CD14-positive monocyte (primary cell): Measurements from ENCODE around the gene GRID2. TPM values are rescaled to one million over a fixed set of nuclear protein-coding genes. Genes with fewer than 3 reads are reported as not detected.

Experiments
- DNase-seq, 3 donors: peaks; one replicate each; pipeline ENCODE4 v3.0.0-alpha.2; 2011 to 2022
- H2AFZ ChIP-seq: 2 replicates; pipeline ENCODE4 v1.6.0; 2012; ENCODE audit warnings: mild to moderate bottlenecking, low read depth, low read length, inconsistent platforms; ENCODE audit not compliant: insufficient read depth, poor library complexity, severe bottlenecking
- H3K27ac ChIP-seq, 2 donors: 1 replicate in 1 of 2; 2 replicates in 1 of 2; pipeline ENCODE4 v1.5.1; 2012 to 2013; ENCODE audit warnings: low read length in 2 of 2, control low read depth in 1 of 2, inconsistent platforms in 1 of 2, low read depth in 1 of 2, mild to moderate bottlenecking in 1 of 2
- H3K27me3 ChIP-seq, 2 donors: one replicate each; pipeline versions ENCODE4 v1.6.0 to v1.6.1; 2011 to 2013; ENCODE audit warnings: low read length in 2 of 2; ENCODE audit not compliant: control insufficient read depth in 2 of 2, insufficient read depth in 2 of 2
- H3K36me3 ChIP-seq, 2 donors: replicated peaks in 1 of 2; 1 replicate in 1 of 2; 2 replicates in 1 of 2; pipeline versions ENCODE4 v1.5.1 to v1.6.1; 2012 to 2013; ENCODE audit warnings: low read length in 2 of 2, control low read depth in 1 of 2, inconsistent platforms in 1 of 2, mild to moderate bottlenecking in 1 of 2; ENCODE audit not compliant: insufficient read depth in 2 of 2, control insufficient read depth in 1 of 2
- H3K4me1 ChIP-seq, 2 donors: 1 replicate in 1 of 2; 2 replicates in 1 of 2; pipeline versions ENCODE4 v1.5.1 to v1.6.1; 2012 to 2013; ENCODE audit warnings: low read length in 2 of 2, control low read depth in 1 of 2, inconsistent platforms in 1 of 2, mild to moderate bottlenecking in 1 of 2, moderate library complexity in 1 of 2; ENCODE audit not compliant: insufficient read depth in 2 of 2, control insufficient read depth in 1 of 2
- H3K4me2 ChIP-seq: replicated peaks from 2 replicates; pipeline ENCODE3; 2012; ENCODE audit warnings: low read length, moderate library complexity, mild to moderate bottlenecking; ENCODE audit not compliant: poor library complexity, severe bottlenecking; ENCODE audit errors: extremely low read depth
- H3K4me3 ChIP-seq, 3 experiments: fragments of 200-600 bp in 1 of 3; sonication (generic) in 1 of 3; replicated peaks in 1 of 3; 1 replicate in 2 of 3; 2 replicates in 1 of 3; pipeline ENCODE4 v1.5.1; 2011 to 2013; ENCODE audit warnings: low read length in 3 of 3, mild to moderate bottlenecking in 3 of 3, control low read depth in 2 of 3, low read depth in 2 of 3, inconsistent platforms in 1 of 3, moderate library complexity in 1 of 3
- H3K79me2 ChIP-seq: 2 replicates; pipeline ENCODE4 v1.6.0; 2012; ENCODE audit warnings: mild to moderate bottlenecking, control low read depth, inconsistent platforms, low read length, moderate library complexity; ENCODE audit not compliant: insufficient read depth
- H3K9ac ChIP-seq: 2 replicates; pipeline ENCODE4 v1.6.0; 2017; ENCODE audit warnings: low read length, mild to moderate bottlenecking; ENCODE audit not compliant: insufficient read depth, poor library complexity, severe bottlenecking
- H3K9me3 ChIP-seq, 2 donors: replicated peaks in 1 of 2; 1 replicate in 1 of 2; 2 replicates in 1 of 2; pipeline versions ENCODE4 v1.5.1 to v1.6.1; 2012 to 2013; ENCODE audit warnings: low read length in 2 of 2, control low read depth in 1 of 2; ENCODE audit not compliant: control insufficient read depth in 1 of 2, insufficient read depth in 1 of 2
- H4K20me1 ChIP-seq: 2 replicates; pipeline ENCODE4 v1.6.0; 2012; ENCODE audit warnings: mild to moderate bottlenecking, low read length, control low read depth, moderate library complexity; ENCODE audit not compliant: insufficient read depth
- H3K27ac Mint-ChIP-seq, 7 donors: one replicate each; pipeline ENCODE4 v1.8.0; 2020; ENCODE audit warnings: mild to moderate bottlenecking in 7 of 7, mixed read lengths in 7 of 7, moderate library complexity in 6 of 7, inconsistent platforms in 2 of 7
- H3K27me3 Mint-ChIP-seq, 3 donors: one replicate each; pipeline ENCODE4 v1.8.0; 2021 to 2022; ENCODE audit warnings: low read depth in 3 of 3, mild to moderate bottlenecking in 3 of 3, mixed read lengths in 3 of 3, moderate library complexity in 3 of 3, inconsistent platforms in 1 of 3
- H3K36me3 Mint-ChIP-seq, 2 donors: one replicate each; pipeline ENCODE4 v1.8.0; 2020; ENCODE audit warnings: mixed read lengths in 2 of 2, inconsistent platforms in 1 of 2, mild to moderate bottlenecking in 1 of 2
- H3K4me1 Mint-ChIP-seq: one replicate; pipeline ENCODE4 v1.8.0; 2020; ENCODE audit warnings: mild to moderate bottlenecking, mixed read lengths
- H3K4me3 Mint-ChIP-seq, 2 donors: one replicate each; pipeline ENCODE4 v1.8.0; 2020; ENCODE audit warnings: mild to moderate bottlenecking in 2 of 2, mixed read lengths in 2 of 2, moderate library complexity in 1 of 2
- H3K9me3 Mint-ChIP-seq, 7 donors: one replicate each; pipeline ENCODE4 v1.8.0; 2020 to 2022; ENCODE audit warnings: mixed read lengths in 7 of 7, mild to moderate bottlenecking in 6 of 7, moderate library complexity in 6 of 7, inconsistent platforms in 2 of 7
- intact Hi-C, 2 donors: fragments of 100-400 bp; cut with micrococcal nuclease; formaldehyde crosslinking; loops; one replicate each; pipeline versions ENCODE4 v1.15.0 to v1.15.1; 2023
- polyA plus RNA-seq, 3 donors: library from polyadenylated mRNA; depleted of rRNA in 1 of 3; unstranded in 2 of 3; stranded (reverse) in 1 of 3; fragments of 300-500 nt in 2 of 3; fragments of >200 nt in 1 of 3; fragmentation: Illumina TruSeq in 2 of 3; gene quantifications; 1 replicate in 2 of 3; 2 replicates in 1 of 3; pipeline ENCODE4 v1.2.3, GENCODE V29; 2012 to 2021
- TF ChIP-seq, protein P1 (sequence below): fragments of 200-600 bp; IDR thresholded peaks from one replicate; pipeline ENCODE4 v1.8.0; 2022; ENCODE audit warnings: antibody characterized with exemption, mild to moderate bottlenecking

GRID2 gene
- polyA plus RNA-seq, 3 donors = not detected

DNA sequence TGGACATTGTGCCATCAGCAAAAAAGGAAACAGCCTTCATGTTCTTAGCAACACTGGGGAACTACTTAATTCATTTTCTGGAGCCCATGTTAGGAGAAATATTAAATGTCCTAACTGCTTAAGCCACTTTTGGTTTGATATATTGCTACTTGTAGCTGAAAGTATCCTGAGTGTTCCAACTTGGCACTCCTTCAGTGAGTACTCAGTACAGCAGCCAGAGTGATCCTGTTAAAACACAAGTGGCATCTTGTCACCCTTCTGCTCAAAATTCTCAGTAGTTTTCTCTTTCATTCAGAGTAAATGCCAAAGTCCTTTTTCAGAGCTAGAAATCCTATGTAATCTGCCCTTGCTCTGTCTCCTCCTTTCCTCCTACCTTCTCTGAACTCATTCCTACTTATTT lies 522.0 kb downstream of the GRID2 start:
- Histone ChIP-seq H3K27me3 (no peaks in the 10 kb centered on the region), H3K27ac (no peak overlapping the region), H3K9me3 (peaks cover 4 to 7% of the 10 kb centered on the region in 2 donors), H2AFZ (no peak overlapping the region), H3K4me3 (no peak overlapping the region), H3K4me1 (no peaks in the 10 kb centered on the region), H3K79me2 (no peaks in the 10 kb centered on the region), H4K20me1 (no peaks in the 10 kb centered on the region), H3K4me2 (no peak overlapping the region), H3K36me3 (no peaks in the 10 kb centered on the region), H3K9ac (no peak overlapping the region)
- H3K9me3 Mint-ChIP-seq = peaks cover 0 to 6% (median 0%) of the 10 kb centered on the region in 7 donors
- H3K27me3 Mint-ChIP-seq = no peaks in the 10 kb centered on the region
- H3K36me3 Mint-ChIP-seq = no peaks in the 10 kb centered on the region
- H3K4me3 Mint-ChIP-seq = no peak overlapping the region
- intact Hi-C loops = no loop called here
- H3K27ac Mint-ChIP-seq = no peak overlapping the region
- H3K4me1 Mint-ChIP-seq = no peaks in the 10 kb centered on the region
- TF ChIP-seq, protein P1, sequence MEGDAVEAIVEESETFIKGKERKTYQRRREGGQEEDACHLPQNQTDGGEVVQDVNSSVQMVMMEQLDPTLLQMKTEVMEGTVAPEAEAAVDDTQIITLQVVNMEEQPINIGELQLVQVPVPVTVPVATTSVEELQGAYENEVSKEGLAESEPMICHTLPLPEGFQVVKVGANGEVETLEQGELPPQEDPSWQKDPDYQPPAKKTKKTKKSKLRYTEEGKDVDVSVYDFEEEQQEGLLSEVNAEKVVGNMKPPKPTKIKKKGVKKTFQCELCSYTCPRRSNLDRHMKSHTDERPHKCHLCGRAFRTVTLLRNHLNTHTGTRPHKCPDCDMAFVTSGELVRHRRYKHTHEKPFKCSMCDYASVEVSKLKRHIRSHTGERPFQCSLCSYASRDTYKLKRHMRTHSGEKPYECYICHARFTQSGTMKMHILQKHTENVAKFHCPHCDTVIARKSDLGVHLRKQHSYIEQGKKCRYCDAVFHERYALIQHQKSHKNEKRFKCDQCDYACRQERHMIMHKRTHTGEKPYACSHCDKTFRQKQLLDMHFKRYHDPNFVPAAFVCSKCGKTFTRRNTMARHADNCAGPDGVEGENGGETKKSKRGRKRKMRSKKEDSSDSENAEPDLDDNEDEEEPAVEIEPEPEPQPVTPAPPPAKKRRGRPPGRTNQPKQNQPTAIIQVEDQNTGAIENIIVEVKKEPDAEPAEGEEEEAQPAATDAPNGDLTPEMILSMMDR = no peak
- no peak for DNase-seq

DNA sequence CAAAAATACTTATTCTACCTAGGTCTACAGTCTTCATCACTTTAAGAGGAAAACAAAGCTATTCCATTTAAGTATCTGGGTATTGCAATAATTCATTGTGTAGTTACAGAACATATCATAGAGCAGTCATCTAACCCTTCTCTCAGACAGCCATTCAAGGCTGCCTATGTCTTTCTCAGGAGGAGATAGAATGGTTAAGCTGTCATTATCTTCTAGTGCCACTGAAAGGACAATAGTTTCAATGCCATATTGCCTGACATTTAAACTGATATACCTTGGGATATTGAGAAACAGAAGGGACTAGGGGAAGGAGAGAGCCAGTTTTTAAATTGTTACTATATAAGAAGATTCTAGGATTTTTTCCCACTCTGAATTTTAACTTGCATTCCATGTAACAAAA lies 527.0 kb downstream of the GRID2 start:
- no peaks in the 10 kb centered on the region for H3K4me1 ChIP-seq
- no peaks in the 10 kb centered on the region for H3K9me3 ChIP-seq
- no peak overlapping the region for H3K27ac Mint-ChIP-seq
- no peak overlapping the region for H3K9ac ChIP-seq
- no peaks in the 10 kb centered on the region for H4K20me1 ChIP-seq
- H3K4me3 Mint-ChIP-seq = no peak overlapping the region
- intact Hi-C loops = no loop called here
- no peak overlapping the region for H3K27ac ChIP-seq
- TF ChIP-seq, protein P1 = no peak
- no peaks in the 10 kb centered on the region for H3K36me3 Mint-ChIP-seq
- H3K27me3 Mint-ChIP-seq = no peaks in the 10 kb centered on the region
- peaks cover 0 to 4% (median 0%) of the 10 kb centered on the region in 7 donors for H3K9me3 Mint-ChIP-seq
- H3K4me2 ChIP-seq = no peak overlapping the region
- H3K36me3 ChIP-seq = no peaks in the 10 kb centered on the region
- H3K4me1 Mint-ChIP-seq = no peaks in the 10 kb centered on the region
- no peak for DNase-seq
- H3K27me3 ChIP-seq = no peaks in the 10 kb centered on the region
- no peak overlapping the region for H2AFZ ChIP-seq
- no peaks in the 10 kb centered on the region for H3K79me2 ChIP-seq
- H3K4me3 ChIP-seq = no peak overlapping the region
